ENCODE results near the gene GALNT7.

GRCh38 chr4:173168396-173169177 lies at the start of gene GALNT7:
- TF ChIP-seq CTCF (IDR thresholded peaks at IDR 0.05; ENCODE audit: low read depth, low read length) = no peak
- TF ChIP-seq EZH2phosphoT487 (IDR thresholded peaks at IDR 0.05; ENCODE audit: low read depth) = no peak
